Loucy (cell line): ENCODE measurements around the gene CADM1.

ENCODE experiments used
- EZH2phosphoT487 ChIP-seq: fragments of 200-600 bp; IDR thresholded peaks from 2 replicates; pipeline ENCODE4 v1.6.1; 2018; ENCODE audit warnings: antibody characterized with exemption, mild to moderate bottlenecking, moderate library complexity, borderline replicate concordance
- TF ChIP-seq, protein P1 (sequence below): fragments of 200-600 bp; sonication (generic); conservative IDR thresholded peaks from 2 replicates; pipeline ENCODE4 v1.5.1; 2014; ENCODE audit warnings: mild to moderate bottlenecking, antibody characterized with exemption, low read length

DNA sequence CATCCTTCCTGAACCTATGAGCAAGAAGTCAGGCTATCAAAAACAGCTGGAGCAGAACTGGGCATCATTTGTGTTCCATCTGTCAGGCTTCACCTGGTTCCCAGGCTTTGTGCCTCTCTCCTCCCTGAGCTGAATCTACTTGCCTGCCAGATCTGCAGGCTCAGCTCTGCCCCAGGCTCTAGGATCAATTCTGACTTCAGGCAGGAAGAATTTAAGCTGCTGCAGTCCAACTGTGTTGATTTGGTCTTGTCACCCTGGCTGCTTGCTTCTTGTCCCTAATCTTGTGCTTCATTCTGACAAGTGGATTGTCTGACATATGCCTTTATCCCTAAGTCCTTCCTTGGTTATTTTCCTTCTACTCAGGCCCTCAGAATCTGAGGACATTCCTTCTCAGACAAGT is 31.6 kb upstream of the CADM1 start:
- TF ChIP-seq, protein P1, sequence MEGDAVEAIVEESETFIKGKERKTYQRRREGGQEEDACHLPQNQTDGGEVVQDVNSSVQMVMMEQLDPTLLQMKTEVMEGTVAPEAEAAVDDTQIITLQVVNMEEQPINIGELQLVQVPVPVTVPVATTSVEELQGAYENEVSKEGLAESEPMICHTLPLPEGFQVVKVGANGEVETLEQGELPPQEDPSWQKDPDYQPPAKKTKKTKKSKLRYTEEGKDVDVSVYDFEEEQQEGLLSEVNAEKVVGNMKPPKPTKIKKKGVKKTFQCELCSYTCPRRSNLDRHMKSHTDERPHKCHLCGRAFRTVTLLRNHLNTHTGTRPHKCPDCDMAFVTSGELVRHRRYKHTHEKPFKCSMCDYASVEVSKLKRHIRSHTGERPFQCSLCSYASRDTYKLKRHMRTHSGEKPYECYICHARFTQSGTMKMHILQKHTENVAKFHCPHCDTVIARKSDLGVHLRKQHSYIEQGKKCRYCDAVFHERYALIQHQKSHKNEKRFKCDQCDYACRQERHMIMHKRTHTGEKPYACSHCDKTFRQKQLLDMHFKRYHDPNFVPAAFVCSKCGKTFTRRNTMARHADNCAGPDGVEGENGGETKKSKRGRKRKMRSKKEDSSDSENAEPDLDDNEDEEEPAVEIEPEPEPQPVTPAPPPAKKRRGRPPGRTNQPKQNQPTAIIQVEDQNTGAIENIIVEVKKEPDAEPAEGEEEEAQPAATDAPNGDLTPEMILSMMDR, result no peak
- no peak for TF ChIP-seq EZH2phosphoT487
